ENCODE data around the gene HNRNPC.
A peak's percentile ranks its signal among the peaks of the same experiment; 100 is the strongest.
"Not testable (repeated sequence)": the region's sequence is repeated elsewhere in the genome, so short reads cannot be mapped to it uniquely, and the experiment has no call there.

Gene HNRNPC

DNA sequence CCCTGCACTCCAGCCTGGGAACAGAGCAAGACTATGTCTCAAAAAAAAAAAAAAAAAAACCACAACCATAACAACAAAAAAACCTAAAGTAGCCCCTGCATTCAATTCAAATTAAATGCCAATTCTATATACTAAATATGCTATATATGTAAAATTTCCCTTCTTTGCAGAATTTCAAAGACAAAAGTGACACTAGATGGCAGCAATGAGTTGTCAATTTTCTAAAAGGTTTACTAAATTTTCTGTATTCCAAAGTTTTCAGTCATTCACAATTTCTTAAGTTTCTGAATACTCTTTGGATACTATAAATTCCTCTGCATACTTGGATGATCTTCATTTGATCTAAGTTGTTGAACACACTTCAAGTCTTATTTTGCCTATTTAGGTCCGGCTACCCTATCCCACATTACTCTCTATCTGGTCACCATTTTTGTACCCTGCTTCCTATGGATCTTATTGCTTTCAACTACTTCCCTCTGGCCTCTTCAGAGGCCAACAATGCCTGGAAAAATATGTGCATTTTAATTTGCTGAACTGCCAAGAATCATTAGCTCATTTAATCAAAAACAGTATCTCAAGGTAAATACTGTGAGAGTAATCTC lies 27.9 kb downstream of the HNRNPC start:
- peak; percentile 57 for DNase-seq

DNA sequence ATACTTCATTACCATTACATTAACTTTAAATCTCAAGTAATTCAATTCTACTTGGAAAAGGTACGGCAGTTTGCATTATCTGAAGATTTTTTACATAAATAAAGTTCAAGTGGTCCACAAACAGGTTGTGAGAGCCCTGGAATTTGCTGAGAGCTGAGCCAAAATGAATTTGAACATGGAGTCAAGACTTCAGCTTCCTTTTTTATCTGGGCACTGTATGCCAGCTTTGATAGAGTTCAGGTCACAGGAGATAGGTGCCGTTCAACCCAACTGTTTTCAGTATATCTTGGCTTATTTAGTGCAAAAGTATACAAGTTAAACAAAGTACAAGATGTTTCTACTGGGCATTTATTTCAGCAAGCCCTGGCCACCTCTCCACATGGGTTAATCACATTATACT lies 28.8 kb downstream of the HNRNPC start:
- no peak for DNase-seq

DNA sequence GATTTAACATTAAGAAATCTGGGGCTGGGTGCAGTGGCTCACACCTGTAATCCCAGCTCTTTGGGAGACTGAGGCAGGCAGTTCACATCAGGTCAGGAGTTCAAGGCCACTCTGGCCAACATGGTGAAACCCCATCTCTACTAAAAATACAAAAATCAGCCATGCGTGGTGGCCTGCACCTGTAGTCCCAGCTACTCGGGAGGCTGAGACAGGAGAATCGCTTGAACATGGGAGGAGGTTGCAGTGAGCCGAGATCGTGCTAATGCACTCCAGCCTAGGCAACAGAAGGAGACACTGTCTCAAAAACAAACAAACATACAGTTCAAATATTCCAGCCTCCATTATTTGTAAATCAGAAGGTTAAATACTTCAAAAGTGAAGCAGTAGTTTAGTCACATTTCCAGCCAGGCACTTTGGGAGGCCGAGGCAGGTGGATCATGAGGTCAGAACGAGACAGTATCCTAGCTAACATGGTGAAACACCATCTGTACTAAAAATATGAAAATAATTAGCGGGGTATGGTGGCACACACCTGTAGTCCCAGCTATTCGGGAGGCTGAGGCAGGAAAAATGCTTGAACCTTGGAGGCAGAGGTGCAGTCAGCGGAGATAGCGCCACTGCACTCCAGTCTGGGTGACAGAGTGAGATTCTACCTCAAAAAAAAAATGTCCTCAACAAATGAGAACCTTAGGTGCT lies 30.3 kb downstream of the HNRNPC start:
- DNase-seq: no peak

DNA sequence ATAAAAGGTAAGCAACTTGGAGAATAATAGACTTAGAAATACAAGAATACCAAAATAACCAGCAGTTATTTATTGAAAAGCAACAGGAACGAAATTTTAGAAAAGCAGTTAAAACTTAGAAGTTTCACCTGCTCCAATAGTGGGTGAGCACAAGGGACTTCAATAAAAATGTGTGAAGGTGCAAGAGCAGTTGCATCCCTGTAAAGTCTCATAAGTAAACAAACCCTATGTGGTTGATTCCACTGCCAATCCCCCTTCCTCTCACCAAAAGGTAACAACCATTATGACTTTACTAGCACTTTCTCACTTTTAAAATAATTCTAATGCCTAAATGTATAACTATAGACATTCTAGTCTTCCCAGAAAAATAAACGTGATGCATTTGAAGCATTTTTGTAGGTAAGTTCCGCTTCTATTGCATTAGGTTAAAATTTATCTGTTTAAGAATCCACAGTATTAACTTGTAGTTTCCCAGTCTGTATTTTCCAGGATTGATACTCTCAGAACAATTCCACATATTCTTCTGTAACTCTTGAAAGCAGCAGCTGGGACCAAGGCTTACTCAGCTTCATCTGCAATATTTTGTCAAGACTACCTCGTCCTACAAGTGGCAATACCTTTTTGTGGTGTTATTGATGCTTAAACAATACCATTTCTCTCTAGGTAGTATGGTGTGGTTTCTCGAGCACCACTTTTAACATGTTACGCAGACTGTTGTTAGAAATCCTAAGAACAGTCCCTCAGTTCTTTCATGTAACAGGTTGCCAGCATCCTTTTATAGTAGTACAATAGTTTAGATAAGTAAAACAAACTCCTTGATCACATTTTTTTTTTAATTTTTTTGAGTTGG lies 32.1 kb downstream of the HNRNPC start:
- no peak for DNase-seq

DNA sequence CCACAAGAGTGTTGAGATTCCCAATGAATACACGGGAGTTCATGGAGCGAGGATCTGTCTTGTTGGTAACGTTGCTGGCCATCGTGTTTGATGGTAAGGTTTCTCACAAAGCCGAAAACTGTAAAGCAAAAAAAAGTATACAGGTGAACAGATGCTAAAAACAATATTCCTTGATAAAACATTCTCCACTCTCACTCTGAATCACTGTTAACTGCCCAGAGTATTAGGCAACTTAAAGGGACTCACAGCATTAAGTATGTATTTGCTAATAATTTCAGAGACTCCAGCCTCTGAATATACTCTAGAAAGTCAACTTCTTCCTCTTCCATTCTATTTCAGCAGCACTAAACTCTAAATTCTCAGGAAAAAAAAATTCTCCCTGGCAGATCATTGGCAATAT lies 35.1 kb downstream of the HNRNPC start:
- no peak for DNase-seq

DNA sequence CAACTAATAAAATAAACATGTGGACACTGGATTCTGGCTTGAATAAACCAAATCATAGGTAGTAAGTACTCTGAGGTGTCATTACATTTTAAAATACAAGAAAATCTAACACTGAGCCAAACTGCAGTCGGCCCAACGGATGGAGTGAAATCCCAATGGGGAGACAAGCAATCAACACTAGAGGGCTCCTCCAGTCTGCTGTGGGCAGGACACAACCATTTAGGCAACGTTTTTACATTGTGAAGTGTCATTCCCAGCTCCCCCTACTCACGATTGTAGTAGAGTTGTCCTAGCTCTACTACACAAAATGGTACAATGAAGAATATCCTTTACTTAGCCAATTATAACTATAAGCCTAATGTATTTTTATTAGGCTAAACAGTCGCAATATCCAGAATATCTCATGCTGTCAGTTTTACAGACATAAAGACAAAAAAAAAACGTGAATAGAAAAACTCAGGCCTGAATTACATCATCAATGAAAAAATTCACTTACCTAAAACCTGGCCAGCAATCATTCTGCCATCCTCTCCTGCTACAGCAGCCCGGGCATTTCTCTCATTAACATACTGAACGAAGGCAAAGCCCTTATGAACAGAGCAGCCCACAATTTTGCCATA lies 35.7 kb downstream of the HNRNPC start:
- DNase-seq: no peak

DNA sequence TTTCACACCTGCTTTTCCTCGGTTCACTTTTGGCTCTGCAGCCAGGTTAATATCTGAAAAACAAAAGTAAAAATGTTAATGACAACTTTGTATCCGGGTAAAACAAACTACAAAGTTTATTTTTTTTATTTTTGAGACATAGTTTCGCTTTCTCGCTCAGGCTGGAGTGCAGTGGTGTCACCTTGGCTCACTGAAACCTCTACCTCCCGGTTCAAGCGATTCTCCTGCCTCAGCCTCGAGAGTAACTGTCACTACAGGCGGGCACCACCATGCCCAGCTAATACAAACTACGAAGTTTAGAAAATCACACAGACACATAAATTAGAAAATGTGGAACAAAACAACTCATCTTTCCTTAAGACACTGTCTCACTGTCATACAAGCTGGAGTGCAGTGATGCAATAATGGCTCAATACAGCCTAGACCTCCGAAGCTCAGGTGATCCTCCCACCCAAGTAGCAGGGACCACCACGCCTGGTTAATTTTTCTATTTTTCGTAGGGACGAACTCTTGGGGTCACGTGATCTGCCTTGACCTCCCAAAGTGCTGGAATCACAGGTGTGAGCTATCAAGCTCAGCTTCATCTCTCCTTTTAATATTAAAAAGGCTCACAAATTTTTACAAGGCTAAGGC lies 38.1 kb downstream of the HNRNPC start:
- no peak for DNase-seq

DNA sequence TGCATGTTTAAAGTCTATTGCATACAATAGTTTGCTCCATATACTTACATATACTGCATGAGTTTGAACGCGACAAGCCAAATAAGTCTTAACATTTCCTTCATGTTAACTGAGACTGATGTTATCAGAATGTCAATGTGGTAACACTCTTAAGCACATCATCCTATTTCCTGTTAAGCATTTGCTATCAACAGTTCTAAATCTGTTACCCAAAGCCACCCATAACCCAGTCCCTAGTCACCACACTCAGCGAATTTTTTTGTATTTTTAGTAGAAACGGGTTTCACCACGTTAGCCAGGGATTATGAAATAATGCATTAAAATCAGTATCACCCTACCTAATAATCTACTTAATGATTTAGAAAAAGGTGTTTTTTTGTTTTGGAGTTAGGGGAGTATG lies 39.4 kb downstream of the HNRNPC start:
- no peak for DNase-seq

DNA sequence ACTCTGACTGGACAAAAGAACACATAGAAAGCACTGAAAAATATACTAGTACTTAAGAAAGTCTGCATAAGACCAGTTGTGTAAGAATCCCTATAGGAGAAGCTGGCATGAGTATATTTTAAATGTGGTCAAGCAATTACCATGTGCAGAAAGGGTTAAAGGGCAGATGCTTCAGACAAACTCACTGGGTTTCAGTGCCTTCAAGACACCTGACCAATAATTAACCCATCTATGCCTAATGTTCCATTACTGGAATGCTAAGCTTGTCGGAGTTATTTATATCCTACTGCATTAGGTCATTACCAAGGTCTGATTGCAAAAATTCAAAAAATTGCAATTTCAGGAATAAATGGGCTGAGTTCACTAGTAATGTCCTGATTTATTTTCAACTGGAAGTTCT lies 41.3 kb downstream of the HNRNPC start:
- no peak for DNase-seq

DNA sequence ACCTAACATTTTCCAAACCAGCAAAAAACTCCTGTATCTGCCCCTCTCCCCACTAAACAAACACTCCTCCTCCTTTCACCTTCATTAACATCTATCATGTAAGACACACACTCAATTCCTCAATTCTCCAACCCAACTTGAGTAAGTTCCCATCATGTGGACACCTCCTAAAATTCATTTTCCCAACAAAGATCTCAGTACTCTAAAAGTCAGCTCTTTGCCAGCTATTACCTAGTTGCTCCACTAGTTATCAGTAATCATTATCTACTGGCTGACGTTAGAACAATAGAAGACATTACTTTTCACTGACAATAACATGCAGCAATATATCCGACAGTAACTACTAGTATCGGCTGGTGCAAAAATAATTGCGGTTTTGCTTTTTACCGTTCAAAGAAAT lies 42.1 kb downstream of the HNRNPC start:
- no peak for DNase-seq

DNA sequence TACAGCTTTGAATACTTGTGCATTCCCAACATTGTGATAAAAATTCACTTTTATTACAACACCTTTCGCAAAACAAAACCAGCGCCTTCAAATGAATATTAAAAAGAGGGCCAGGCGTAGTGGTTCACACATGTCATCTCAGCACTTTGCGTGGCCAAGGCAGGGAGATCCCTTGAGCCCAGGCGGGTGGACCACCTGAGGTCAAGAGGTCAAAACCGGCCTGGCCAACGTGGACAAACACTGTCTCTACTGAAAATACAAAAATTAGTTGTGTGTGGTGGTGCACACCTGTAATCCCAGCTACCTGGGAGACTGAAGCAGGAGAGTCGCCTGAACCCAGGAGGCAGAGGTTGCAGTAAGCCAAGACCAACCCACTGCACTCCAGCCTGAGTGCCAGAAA lies 42.8 kb downstream of the HNRNPC start:
- DNase-seq: no peak

DNA sequence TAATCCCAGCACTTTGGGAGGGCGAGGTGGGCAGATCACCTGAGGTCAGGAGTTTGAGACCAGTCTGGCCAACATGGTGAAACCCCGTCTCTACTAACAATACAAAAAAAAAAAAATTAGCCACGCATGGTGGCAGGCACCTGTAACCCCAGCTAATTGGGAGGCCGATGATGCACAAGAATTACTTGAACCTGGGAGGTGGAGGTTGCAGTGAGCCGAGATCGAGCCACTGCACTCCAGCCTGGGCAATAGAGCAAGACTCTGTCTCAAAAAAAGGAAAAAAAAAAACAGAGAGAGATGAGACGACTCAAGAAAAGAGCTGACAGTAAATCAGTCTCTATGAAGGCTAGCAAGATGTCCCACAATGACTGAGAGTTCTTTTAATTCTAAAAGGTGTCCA lies 44.1 kb downstream of the HNRNPC start:
- not testable (repeated sequence) for DNase-seq

DNA sequence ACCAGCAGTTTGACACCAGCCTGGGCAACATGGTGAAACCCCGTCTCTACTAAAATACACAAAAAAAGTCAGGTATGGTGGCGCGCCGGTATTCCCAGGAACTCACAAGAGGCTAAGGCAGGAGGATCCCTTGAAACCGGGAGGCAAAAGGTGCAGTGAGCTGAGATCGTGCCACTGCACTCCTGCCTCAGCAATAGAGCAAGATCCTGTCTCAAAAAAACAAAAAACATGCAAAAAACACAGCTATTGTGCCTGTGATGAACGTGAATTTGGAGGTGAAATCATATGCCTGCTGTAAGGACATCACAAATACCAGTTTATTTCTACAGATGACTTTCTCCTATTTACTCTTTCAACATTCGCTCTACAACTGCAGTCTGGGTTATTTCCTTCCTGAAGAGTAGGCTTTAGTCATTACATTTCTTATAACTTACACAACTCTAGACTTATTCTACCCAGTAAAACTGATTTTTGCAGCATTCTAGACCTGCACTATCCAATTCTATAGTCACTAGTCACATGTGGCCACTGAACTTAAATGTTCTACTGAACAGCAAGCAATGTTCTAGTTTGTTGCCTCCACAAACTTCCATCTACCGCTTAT lies 48.3 kb downstream of the HNRNPC start:
- DNase-seq: no peak

DNA sequence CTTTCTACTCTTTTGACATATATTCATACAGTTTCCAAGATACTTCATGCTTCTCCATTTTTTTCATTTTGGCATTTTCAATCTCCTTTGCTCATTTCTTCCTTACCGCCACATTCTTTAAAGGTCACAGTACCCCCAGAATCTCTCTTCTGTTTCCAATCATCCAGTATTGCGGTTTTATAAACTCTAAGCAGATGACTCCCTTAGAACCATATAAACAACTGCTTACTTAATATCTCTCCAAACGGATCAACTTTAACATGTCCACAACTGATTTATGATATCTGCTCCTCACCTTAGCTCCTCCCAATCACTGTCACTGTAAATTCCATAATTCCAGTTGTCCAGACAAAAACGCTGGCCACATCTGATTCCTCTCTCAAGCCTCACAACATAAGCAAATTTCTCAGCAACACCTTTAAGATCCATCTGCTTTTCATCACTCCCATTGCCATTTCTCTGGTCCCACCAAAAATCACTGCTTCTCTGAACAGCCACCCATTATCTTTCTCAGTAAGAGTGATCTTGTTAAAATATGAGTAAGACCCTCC lies 49.6 kb downstream of the HNRNPC start:
- no peak for DNase-seq

DNA sequence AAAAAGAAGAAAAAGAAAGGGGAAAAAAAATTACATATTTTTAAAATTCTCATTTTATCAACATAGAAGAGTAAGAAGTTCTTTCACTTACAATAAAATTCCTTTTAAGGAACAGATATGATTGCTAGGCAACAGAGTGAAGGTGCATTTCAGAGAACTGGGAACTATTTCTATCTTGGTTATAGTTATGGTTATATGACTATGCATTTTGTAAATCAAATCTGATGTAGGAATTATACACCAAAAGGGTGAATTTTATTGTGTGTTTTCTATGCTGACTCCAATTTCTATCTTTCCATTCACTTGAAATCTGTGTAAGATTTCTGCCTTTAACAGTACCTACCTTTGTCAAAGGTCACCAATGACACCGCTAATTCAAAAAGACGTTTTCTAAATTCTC lies 50.1 kb downstream of the HNRNPC start:
- DNase-seq: no peak

DNA sequence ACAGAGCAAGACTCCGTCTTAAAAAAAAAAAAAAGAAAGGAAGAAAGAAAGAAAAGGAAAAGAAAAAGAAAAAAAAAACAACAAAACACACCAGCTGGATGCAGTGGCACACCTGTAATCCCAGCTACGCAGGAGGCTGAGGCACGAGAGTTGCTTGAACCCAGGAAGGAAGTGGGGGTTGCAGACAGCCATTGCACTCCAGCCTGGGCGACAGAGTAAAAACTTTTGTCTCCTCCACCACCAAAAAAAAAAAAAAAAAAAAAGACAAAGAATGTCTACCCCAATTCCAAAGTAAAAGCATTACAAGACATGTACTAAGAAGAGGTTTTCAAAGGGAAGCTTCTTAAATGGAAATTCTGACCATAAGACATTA lies 53.4 kb downstream of the HNRNPC start:
- no peak for DNase-seq

DNA sequence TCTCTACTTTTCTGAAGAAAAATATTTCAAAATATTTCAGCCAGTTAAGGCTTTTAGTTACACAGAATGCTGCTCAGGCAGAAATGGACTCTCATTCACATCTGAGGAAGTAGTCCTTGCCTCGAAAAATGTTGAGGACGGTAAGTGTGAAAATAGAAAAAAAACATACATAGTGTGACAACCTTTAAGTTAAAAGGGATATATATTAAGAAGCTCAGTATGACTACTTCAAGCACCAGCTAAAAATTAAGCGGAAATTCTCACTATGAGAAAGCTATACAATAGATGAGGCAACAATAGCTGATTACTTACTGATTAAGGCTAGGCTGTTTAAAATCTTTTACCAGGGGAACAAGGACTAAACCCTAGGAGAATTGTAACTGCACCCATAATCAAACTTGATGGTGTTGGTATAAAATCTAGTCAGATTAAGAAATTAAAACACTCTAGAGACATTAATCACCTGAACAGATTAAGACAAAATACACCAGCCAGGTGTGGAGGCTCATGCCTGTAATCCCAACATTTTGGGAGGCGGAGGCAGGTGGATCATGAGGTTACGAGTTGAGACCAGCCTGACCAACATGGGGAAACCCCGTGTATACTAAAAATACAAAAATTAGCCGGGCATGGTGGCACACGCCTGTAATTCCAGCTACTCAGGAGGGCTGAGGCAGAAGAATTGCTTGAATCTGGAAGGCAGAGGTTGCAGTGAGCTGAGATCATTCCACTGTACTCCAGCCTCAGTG lies 53.9 kb downstream of the HNRNPC start:
- no peak for DNase-seq

DNA sequence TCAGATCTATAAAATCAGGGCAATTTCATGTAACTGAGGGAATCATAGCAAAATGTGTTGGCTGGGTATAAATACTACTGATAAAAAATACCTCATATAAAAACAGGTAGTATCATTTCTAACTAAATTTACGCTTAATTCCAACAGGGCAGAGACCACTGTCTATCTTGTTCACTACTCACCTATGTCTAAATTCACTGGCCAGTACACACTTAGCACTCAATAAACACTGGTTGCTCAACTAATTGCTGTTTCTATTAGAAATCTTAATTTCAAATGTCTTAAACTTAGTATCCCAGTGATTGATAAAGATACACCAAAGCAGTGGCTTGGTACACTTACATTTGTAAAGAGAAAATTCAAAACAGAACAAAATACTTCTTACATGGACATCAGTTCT lies 55.6 kb downstream of the HNRNPC start:
- no peak for DNase-seq

DNA sequence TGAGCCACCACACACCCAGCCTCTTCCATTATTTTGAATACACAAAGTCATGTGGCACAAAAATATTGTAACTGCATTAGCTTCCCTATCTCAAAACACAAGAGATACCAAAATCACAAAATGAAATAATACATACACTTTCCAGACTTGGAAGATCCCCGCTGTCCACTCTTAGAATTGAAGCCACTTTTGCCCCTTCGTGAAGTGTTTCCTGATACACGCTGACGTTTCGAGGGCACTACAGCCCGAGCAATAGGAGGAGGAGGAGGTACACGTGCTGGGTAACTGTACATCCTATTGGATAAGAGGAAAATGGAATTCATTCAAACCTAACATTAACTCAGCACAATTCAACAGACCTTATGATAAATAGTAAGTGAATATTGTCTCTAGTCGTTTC lies 56.4 kb downstream of the HNRNPC start:
- DNase-seq: not testable (repeated sequence)

DNA sequence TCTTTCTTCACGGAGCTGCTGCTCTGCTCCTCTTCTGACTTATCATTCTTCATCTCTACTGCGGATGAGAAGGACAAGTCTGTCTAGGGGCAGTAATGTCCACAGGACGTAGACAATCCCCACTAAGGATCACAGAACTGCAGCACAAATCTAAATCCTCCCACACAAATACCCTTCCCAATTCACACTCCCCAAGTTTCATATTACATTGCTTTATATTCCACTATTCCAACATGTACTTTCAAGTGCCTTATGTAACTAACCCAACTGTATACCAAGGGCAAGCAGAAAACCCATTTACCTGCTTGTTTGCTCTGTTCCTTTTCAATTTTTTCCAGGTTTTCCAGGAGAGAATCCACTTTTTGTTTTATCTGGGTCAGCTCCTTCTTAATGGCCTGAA lies 57.7 kb downstream of the HNRNPC start:
- no peak for DNase-seq

DNA sequence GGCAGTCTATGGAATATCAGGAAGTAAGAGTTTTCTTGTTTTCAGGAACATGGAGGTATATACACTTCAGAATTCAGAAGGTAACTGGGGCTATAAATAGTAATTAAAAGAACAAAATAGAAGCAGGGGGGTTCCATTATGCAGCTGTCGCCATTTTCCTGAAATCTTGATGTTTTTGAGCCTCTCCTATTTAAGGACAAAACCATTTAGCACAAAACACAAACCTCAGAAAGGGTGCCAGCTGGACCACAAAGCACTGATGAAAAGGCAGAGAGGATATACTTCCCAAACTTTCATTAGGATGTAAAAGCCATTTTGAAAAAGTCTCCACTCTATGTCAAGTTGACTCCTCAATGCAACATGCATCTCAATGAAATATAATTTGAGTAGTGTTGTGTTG lies 59.2 kb downstream of the HNRNPC start:
- no peak for DNase-seq

DNA sequence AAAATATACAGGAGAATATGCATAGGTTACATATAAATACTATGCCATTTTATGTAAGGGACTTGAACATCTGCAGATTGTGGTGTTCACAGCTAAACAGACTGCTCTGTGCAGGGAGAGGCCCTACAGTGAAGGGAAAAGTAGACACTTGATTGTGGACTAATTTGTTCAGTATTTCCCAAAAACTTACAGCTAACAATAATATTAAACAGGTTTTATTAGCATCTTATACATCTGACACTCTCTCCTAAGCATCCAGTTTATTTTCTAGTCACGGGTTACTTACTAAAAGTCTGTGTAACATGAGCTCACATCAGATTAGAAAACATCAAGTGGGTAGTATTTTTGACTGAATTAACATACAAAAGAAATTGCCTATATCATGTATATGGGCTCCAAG lies 60.1 kb downstream of the HNRNPC start:
- no peak for DNase-seq

Measured in eye (tissue), 1 donor.